Inflammatory macrophage treated with lipopolysaccharide for 1 hour (primary cell): ENCODE results near the gene GPR161.
A peak's percentile ranks its signal among the peaks of the same experiment; 100 is the strongest.
"Not testable (repeated sequence)": the region's sequence is repeated elsewhere in the genome, so short reads cannot be mapped to it uniquely, and the experiment has no call there.

ENCODE experiments used
- DNase-seq, 2 donors: peaks; one replicate each; pipeline ENCODE4 v3.0.0-alpha.2; 2020 to 2022

Gene GPR161

GRCh38 chr1:168084396-168085231 is 52.1 kb downstream of the GPR161 start:
- DNase-seq: peak; percentile 36 to 90

DNA sequence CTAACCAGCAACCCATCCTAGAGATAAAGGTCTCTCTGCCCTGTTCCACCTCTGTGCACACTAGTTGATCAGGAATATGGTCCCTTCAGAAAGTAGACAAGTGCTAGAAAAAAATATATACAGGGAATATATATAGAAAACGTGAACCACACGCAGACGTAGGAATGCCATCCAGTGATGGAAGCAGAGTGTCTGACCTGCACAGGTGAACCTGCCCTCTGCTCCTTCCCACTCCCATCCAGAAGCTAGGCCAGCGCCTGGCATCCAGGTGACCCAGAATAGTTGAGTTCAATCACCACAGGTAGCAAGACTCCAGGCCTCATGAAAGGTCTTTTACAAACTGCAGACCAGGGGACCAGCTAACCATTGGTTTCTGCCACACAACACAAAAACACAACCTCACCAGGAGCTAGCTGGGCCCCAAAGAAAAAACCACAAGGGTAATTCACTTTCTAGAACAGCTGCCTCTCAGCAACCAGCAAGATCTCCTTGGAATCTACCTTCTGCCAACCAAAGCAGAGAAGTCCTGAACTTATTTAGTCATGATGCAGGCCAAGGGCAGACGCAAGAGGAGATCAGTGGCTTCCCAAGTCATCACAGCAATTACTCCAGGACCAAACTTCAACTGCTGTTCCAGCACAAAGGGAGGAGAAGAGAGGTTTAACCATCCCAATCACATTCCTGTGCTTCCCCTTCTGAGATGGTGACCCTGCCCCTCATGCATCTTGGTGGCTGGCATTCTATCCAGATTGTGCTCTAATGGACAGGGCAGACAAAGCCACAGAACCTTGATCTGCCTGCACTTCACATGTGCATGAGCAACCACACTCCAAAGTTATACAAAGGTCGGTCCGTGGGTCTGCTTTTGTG is 53.0 kb downstream of the GPR161 start:
- no peak for DNase-seq

DNA sequence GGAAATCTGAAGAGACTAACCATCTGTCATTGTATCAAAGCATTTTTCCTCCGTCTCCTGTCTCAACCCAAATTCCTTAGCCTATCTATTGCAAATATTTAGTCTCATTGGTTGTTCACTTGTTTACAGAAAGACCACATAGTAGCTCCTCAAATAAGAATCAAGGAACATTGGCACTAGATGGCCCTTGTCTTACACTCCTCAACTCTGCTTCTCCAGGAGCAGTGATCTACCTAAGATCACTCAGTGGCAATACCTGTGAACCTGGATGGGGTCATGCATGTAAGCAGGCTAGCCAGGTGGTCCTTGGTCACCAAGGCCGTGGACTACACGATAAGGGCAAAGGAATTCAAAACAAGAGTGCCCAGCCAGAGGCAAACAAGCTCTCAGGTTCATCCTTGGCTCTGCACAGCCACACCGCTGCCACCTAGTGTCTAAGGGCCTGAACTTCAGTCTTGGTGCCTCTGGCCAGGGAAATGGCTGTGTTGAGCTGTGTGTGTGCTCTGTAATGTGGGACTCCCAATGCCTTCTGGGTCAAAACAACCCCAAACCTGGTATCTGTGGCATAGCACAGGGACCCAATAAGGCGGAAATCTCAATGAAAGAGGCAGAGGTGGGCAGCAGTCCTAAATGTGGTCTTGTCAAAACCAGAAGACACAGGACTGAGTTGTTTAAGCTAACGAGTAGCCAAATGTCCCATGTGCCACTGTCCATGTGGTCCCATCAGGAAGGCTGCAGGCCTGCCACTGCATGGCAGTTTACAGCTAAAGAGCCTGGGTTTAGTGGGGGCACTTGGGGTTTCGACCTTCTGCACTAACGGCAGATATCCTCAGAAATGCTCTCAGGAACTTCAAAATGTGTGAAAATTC is 54.5 kb downstream of the GPR161 start:
- DNase-seq: peak; percentile 62 to 90

DNA sequence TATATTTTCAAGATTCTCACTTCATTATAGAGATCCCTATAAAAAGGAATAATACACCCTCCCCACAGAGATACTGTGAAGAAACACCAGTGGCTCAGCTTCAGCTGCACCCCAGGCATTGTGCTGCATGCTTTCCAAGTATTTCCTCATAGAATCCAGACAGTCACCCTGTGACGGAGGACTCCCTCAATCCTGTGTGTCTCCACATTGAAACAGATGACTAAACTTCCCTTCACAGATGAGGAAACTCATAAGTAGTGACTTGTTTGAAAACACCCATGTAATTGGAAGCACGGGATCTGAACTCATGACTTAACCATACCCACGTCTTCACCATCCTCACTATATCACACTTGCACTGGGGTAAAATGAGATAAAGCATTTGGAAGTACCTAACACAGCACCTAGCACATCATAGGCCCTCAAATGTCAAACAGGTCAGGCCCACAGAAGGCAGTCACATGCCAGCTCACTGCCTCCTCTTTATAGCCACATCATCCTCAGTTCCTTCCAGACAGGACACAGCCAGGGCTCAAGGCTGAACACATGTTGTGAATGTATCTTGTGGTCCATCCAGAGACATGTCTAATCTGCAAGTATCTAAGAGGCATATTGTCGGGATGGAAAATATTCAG is 55.2 kb downstream of the GPR161 start:
- DNase-seq: peak; percentile 90 to 98

GRCh38 chr1:168079761-168080160 is 57.0 kb downstream of the GPR161 start:
- DNase-seq: no peak

- DNase-seq: no peak
Observed at GRCh38 chr1:168069384-168069783, 67.3 kb downstream of the GPR161 start.

- no peak for DNase-seq
Observed at GRCh38 chr1:168065506-168065905, 71.2 kb downstream of the GPR161 start.

GRCh38 chr1:168064216-168064615 is 72.5 kb downstream of the GPR161 start:
- DNase-seq: no peak

GRCh38 chr1:168057921-168058320 is 78.8 kb downstream of the GPR161 start:
- DNase-seq: no peak

GRCh38 chr1:168057355-168057754 is 79.4 kb downstream of the GPR161 start:
- DNase-seq: no peak

DNA sequence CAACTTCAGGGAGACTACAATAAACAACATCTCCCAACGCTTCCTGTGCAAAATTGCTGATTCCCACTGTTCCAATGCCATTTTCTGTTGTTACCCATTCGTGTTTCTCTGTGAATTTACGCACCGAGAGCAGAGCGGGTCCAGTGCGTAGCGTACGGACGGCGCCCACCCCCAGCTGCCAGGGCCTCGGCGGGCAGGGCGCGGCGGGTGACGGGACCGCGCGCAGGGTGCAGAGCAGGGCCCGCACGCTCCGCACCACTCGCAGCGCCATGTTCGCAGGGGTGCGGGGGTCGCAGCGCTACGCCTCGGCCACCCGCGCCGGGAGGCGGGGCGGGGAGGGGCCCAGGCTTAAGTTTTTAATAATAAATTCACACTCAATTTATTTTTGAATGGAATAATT is 80.6 kb downstream of the GPR161 start:
- not testable (repeated sequence) for DNase-seq

DNA sequence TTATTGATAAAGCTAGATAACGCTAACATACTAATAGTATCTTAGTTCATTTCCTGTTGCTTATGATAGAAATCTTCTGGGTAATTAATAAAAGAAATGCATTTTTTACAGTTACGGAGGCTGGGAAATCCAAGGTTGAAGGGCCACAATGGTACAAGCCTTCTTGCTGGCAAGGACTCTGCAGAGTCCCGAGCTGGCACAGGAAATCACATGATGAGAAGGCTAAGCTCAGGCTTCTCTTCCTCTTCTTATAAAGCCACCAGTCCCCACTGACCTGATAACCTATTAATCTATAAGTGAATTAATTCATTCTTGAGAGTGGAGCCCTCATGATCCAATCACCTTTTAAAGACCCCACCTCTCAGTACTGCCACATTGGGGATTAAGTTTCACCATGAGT is 82.6 kb downstream of the GPR161 start:
- DNase-seq: peak; percentile 28 to 33

GRCh38 chr1:168053681-168054080 is 83.0 kb downstream of the GPR161 start:
- DNase-seq: no peak

DNA sequence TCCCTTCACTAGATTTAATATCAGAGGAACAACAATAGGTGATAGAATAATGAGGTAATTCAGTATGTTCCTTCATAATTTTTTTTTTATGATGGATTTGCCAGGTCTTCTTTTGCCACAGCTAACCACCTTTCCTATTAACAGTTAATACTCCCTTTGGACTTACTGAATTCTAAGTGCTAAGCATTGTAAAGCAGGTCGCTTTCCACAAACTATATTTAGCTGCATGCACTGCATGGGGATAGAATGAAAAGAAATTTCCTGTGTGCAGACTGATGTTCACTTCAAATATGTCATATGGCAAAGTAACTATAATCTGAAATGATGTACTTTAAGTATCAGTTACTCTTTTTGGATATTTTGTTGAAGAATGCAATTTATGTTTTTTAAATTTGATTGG is 85.8 kb downstream of the GPR161 start:
- no peak for DNase-seq

DNA sequence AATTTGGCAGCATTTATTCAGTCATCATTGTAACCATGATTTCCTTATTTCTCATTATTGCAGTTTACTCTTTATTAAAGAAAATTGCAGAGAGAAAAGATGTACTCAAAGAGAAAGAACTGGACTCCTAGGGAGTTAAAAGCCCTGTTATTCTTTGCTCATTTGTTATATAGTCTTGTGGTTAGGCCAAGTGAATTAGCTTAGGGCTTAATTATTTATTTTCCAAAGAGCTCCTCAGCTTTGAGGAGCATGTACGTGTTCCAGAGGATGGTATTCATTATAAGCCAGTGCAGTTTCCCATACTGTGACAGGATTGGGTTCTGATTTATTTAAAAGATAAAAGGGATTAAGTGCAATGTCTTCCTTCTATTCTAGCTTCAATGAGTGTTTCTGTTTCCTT is 86.4 kb downstream of the GPR161 start:
- DNase-seq: no peak

GRCh38 chr1:168045311-168045710 is 91.4 kb downstream of the GPR161 start:
- no peak for DNase-seq

- DNase-seq: no peak
Observed at GRCh38 chr1:168042362-168042761, 94.4 kb downstream of the GPR161 start.

DNA sequence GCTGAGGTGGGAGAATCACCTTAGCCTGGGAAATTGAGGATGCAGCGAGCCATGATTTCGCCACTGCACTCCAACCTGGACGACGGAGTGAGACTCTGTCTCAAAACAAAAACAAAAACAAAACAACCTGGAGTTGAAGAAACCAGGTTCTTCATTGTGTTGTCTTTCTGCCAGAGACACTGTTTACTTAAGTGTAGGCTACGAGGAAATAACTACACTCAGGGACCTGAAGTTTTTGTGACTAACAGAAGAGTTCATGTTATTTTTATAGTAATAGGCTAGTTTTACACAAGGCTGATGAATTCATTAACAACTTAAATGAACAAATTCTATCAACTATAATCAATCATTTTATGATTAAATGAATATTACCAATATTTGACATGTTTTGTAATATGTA is 101.4 kb downstream of the GPR161 start:
- DNase-seq: no peak

- DNase-seq: peak; percentile 29 to 49
Observed at GRCh38 chr1:168032029-168032428, 104.7 kb downstream of the GPR161 start.

- DNase-seq: no peak
Observed at GRCh38 chr1:168031627-168032026, 105.1 kb downstream of the GPR161 start.

- no peak for DNase-seq
Observed at GRCh38 chr1:168031198-168031597, 105.5 kb downstream of the GPR161 start.
